GM21360 (cell line): ENCODE measurements around the gene SPCS2.
"Not testable (repeated sequence)": the region's sequence is repeated elsewhere in the genome, so short reads cannot be mapped to it uniquely, and the experiment has no call there.

Experiments used
- ATAC-seq: cut with Tn5 transposase; IDR thresholded peaks from one replicate; pipeline ENCODE4 v1.9.1; 2021; ENCODE audit warnings: mild to moderate bottlenecking, moderate library complexity; ENCODE audit not compliant: unreplicated experiment

SPCS2 gene

GRCh38 chr11:74949753-74950137, 679 bp downstream of the SPCS2 start:
- no peak for ATAC-seq

- ATAC-seq, result no peak
Measured at GRCh38 chr11:74950374-74950969, 1.4 kb downstream of the SPCS2 start.

GRCh38 chr11:74951226-74951625, 2.2 kb downstream of the SPCS2 start:
- ATAC-seq, result no peak

GRCh38 chr11:74952752-74953151, 3.7 kb downstream of the SPCS2 start:
- ATAC-seq, result no peak

GRCh38 chr11:74953451-74953850, 4.4 kb downstream of the SPCS2 start:
- ATAC-seq, result no peak

GRCh38 chr11:74954199-74954598, 5.1 kb downstream of the SPCS2 start:
- ATAC-seq, result no peak

GRCh38 chr11:74956397-74957015, 7.4 kb downstream of the SPCS2 start:
- ATAC-seq, result no peak

GRCh38 chr11:74957937-74958629, 9.0 kb downstream of the SPCS2 start:
- ATAC-seq, result no peak

- ATAC-seq, result not testable (repeated sequence)
Measured at GRCh38 chr11:74960128-74960527, 11.1 kb downstream of the SPCS2 start.

GRCh38 chr11:74966651-74967050, 17.6 kb downstream of the SPCS2 start:
- no peak for ATAC-seq

GRCh38 chr11:74970852-74971395, 21.9 kb downstream of the SPCS2 start:
- ATAC-seq, result no peak

- ATAC-seq, result no peak
Measured at GRCh38 chr11:74971424-74971823, 22.4 kb downstream of the SPCS2 start.

GRCh38 chr11:74978041-74978440, 29.0 kb downstream of the SPCS2 start:
- no peak for ATAC-seq

GRCh38 chr11:74980634-74981033, 31.6 kb downstream of the SPCS2 start:
- no peak for ATAC-seq

- no peak for ATAC-seq
Measured at GRCh38 chr11:74981888-74982287, 32.8 kb downstream of the SPCS2 start.

- no peak for ATAC-seq
Measured at GRCh38 chr11:74984070-74984469, 35.0 kb downstream of the SPCS2 start.

- ATAC-seq, result no peak
Measured at GRCh38 chr11:74984730-74985129, 35.7 kb downstream of the SPCS2 start.

GRCh38 chr11:74988541-74989259, 39.6 kb downstream of the SPCS2 start, which contains the start of gene NEU3:
Gene NEU3, plus strand, starts transcription at chr11:74988933. Its CDS starts 128 bp downstream, at chr11:74989061.
- ATAC-seq, result peak; percentile 80

GRCh38 chr11:74989260-74989638, 40.2 kb downstream of the SPCS2 start:
- ATAC-seq, result no peak

GRCh38 chr11:74990150-74990549, 41.1 kb downstream of the SPCS2 start:
- not testable (repeated sequence) for ATAC-seq

- no peak for ATAC-seq
Measured at GRCh38 chr11:74990941-74991340, 41.9 kb downstream of the SPCS2 start.
